Stimulated activated CD8-positive, alpha-beta memory T cell treated with anti-CD3 and anti-CD28 coated beads, Interleukin-15, amount 100 ng/mL, for 1 hour (primary cell): ENCODE results near the gene PTPRZ1.

ENCODE experiments used
- DNase-seq: peaks from one replicate; pipeline ENCODE4 v3.0.0-alpha.2; 2020; ENCODE audit warnings: low read depth

Gene PTPRZ1

DNA sequence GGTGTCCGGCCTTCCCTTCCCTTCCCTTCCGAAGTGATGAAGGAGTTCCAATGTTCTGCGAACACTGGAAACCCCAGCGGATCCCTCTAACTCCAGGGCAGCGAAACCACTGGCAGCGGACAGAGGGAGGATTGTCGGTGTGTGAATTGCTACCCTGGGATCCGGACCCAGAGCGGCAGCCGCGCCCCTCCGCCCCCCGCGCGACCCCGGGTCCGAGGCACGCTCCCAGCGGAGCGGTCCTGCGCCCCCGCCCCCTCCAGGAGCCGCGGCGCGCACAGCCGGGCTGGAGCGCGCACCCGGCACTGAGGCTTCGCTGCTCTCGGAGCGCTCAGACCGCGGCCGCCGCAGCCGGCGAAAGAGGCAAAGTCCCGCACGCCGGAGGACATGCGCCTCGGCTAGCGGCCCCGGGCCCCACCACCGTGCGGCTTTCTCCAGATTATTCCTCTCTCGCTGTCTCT lies at the start of gene PTPRZ1:
Gene PTPRZ1, plus strand, starts transcription at position 331 of the 458 bp plus-strand sequence. CDS start 339 bp downstream, outside the sequence.
- DNase-seq: no peak

DNA sequence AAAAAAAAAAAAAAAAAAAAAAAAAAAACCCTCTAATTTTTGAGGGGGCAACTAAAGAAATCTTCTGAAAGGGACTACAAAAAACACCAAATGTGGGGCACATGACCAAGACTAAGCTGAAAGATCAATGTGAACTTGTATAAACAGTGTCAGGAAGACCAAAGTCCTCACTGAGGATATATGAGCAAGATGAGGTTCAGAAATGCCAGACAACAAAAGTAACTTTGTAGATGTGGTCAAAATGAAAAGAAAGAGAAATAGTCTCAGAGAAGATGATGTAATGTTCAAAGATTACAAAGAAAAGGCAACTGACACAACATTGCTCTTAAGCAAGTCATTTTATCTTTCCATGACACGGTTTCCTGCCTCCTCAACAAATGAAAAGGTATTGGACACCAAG lies 48.7 kb upstream of the PTPRZ1 start:
- no peak for DNase-seq

DNA sequence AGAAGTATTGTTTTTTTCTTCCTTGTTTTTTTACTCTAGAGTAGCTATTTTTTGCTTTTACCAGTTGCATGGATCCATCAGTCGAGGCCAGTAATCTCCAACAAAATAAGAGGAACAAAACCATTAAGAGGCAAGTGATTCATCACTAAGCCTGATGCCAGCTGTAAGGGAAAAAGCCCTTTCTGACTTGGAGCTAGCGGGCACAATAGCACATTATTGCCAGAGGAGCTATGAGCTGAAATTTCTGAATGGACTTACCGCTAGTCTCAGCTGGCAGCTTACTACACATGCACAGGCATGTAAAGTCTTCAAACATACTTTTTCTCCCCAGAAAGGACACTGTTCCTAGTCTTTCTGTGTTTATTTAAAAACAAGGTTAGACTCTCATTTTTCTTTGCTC lies 41.6 kb upstream of the PTPRZ1 start:
- no peak for DNase-seq

GRCh38 chr7:121831801-121832200 lies 41.2 kb upstream of the PTPRZ1 start:
- no peak for DNase-seq

DNA sequence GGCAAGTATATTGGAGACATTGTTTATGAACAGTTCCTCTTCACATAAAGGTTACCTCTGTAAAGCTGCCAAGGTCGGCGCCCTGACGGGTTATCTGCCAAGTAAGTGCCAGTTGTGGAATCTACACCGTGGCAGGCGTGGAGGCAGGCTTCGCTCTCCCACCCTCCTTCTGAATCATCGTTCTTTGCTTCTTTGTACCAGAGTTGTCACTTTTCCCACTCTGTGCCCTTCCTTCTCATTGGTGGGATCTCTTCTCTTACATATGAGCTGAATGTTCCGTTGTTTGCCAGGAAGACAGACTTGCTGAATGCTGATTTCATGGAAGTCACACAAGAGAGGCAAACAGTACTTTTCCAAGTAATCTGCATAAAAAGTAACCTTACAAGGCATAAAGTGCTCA lies 40.6 kb upstream of the PTPRZ1 start:
- DNase-seq: no peak

DNA sequence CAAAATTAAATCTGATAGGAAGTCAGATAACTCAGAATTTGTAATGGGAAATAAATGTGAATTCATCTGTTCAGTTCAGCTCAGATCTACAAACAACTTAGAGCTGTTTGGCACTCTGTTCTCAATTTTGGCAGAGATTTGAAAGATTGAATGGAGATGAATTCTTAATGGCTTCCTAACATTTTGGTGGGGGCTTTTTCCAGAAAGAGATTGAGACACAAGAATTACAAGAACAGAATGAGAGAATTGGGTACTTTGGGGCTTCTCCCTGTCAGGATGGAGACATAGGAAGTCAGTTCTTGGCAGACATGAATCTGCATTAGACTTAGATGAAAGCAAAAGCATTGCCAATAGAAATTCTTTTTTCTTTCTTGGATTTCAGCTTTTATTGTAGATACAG lies 39.0 kb upstream of the PTPRZ1 start:
- DNase-seq: no peak

DNA sequence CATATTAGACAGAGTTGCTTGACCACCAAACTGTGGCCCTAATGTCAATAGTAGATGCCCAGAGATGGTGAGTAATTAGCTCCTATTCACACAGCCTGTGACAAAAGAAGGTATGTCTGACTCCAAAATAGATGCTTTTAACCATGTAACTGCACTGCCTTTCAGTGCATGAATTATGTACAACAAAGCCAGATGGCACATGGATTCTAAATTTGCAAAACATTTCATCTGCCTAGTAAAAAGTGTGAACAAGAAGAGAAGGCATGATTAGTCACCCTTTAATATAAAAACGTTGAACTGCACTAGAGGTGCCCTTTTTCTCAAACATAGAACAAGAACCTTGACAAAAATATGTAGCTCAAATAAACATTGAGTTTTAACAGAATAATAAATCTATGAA lies 35.5 kb upstream of the PTPRZ1 start:
- no peak for DNase-seq

GRCh38 chr7:121847041-121847440 lies 25.9 kb upstream of the PTPRZ1 start:
- no peak for DNase-seq

GRCh38 chr7:121853307-121853706 lies 19.7 kb upstream of the PTPRZ1 start:
- no peak for DNase-seq

GRCh38 chr7:121860953-121861352 lies 12.0 kb upstream of the PTPRZ1 start:
- no peak for DNase-seq

DNA sequence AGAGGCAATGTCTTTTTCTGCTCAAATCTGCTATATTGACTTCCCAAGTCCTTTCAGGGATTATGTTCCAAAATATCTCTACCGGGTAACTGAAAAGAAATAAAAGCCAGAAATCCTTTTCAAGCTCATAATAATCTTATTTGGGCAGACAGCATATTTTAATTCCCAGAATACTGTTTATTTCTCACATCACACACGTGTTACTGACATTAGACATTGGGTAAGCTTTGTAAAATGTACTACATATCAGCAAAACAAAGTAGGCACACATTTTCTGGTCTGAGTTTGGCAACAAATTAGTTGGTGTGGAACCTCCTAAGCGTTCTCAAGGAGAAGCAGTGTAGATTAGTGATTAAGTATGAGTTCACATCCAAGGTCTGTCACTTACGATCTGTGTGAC lies 10.4 kb upstream of the PTPRZ1 start:
- DNase-seq: no peak

- DNase-seq: no peak
Observed at GRCh38 chr7:121871188-121871587, 1.8 kb upstream of the PTPRZ1 start.

GRCh38 chr7:121873289-121874194 lies 581 bp downstream of the PTPRZ1 start:
- DNase-seq: no peak

GRCh38 chr7:121874298-121874697 lies 1.3 kb downstream of the PTPRZ1 start:
- DNase-seq: no peak

GRCh38 chr7:121875203-121875602 lies 2.2 kb downstream of the PTPRZ1 start:
- DNase-seq: no peak

DNA sequence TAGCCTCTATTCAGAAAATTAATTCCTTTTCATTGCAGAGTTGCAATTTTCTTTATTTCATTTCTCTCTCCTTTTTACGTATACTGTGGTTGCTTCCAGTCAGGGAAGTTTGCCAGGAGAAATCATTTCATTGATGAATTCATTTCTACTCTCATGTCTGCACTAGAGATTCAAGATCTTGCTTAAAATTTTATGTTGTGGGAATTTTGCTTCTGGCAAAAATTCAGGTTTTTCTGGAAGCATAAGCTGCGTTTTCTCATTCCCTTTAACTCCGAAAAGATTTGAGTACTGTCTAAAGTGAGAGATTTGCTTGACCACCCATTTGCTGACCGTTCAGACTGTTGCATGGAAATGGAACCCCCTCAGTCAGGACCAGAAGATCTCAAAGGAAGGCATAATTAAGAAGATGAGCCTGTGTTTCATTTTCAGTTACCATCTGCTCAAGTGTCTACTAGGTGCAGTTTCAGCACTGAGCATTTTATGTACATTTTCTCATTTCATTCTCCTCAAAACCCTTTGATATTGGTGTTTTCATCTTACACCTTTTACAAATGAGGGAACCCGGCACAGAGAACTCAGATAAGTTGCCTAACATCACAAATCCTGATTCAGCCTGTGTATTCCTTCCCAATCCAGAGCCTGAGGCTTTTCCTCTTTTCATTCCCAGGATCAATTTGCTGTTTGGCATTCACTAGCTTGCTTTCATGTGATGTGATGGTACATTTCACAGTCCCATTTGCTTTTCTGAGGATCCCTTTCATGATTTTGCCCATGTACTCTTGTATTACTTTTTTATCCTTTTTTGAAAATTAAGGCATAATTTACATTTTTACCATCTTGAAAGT lies 3.9 kb downstream of the PTPRZ1 start:
- no peak for DNase-seq

DNA sequence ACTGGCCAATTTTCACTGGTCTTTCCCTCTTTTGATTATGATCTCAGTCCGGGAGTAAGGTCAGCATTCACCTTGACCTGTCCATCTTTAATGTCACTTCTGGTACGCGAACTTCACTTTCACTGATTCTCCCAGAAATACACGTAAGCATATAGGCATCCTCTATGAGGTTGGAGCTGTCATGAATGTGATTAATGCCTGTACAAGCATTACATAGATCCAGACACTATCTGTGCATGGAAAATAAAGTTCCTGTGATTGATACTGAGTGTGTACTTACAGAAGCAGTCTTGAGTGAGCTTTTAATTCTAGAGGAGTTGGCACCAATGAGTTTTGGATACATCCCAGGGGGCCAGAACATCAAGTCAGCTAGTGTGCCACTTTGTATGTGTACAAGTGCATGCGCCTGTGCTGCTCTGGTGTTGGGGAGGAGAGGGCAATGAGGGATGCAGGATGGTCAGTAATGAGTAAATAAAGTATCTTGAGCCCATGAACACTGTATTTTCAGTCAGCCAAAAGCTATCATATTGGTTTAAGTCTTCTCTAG lies 6.0 kb downstream of the PTPRZ1 start:
- DNase-seq: no peak

- DNase-seq: no peak
Observed at GRCh38 chr7:121879544-121879943, 6.6 kb downstream of the PTPRZ1 start.

- DNase-seq: no peak
Observed at GRCh38 chr7:121882731-121883130, 9.8 kb downstream of the PTPRZ1 start.

- DNase-seq: no peak
Observed at GRCh38 chr7:121885166-121885920, 12.4 kb downstream of the PTPRZ1 start.

GRCh38 chr7:121887634-121888033 lies 14.7 kb downstream of the PTPRZ1 start:
- no peak for DNase-seq

DNA sequence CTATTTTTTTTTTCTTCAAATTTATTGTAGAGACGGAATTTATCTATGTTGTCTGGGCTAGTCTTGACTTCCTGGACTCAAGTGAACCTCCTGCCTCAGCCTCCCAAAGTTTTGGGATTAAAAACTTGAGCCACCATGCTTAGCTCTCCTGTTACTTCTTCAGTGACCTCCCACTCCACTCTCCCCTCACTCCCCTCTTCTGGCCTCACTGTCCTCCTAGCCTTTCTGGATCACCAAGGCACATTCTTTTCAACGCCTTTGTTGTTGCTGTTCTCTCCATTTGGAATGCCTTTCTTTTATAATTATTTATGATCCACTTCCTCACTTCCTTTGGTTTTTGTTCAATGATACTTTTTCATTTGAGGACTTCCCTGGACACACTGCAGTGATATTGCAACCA lies 17.9 kb downstream of the PTPRZ1 start:
- no peak for DNase-seq
